ENCODE data around the gene SLC22A14.

Gene SLC22A14

DNA sequence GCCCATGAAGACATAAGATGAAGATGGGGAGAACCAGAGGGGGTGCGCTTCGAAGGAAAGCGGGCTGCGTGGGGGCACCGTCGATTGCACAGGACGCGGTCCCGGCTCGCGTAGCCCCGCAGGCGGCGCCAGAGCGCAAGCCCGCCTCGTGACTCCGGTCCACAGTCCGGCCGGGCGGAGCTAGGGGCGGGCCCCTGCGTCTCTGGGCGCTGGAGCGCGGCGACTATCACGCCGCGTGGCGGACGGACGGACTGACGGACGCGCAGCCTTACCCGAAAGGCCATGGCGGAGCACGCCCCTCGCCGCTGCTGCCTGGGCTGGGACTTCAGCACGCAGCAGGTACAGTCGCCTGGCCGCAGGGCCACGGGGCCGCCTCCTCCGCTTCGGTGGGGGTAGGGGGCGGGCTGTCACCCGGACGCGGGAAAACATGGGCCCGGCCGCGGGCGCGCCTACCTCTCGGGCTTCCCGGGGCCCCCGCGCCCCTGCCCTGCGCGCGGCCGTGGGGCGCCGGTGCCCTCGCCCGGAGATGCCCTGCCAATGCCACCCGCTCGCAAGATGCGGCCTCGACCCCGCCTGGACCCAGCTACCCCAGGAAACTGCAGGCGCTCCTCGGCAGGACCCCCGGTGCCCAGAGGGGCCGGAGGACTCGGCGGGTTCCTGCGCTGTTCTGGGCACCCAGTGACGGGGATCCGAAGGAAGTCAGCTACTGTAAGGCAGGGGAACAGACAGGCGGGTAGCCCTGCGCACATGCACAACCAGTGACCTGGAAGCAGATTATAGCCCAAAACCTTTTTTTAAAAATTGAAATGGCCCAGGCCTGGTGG lies 64.7 kb downstream of the SLC22A14 start, which contains the start of gene XYLB:
XYLB (plus strand) TSS at position 199 of the 824 bp plus-strand sequence; CDS start at position 283, 84 bp downstream.
- TF ChIP-seq, protein P1, sequence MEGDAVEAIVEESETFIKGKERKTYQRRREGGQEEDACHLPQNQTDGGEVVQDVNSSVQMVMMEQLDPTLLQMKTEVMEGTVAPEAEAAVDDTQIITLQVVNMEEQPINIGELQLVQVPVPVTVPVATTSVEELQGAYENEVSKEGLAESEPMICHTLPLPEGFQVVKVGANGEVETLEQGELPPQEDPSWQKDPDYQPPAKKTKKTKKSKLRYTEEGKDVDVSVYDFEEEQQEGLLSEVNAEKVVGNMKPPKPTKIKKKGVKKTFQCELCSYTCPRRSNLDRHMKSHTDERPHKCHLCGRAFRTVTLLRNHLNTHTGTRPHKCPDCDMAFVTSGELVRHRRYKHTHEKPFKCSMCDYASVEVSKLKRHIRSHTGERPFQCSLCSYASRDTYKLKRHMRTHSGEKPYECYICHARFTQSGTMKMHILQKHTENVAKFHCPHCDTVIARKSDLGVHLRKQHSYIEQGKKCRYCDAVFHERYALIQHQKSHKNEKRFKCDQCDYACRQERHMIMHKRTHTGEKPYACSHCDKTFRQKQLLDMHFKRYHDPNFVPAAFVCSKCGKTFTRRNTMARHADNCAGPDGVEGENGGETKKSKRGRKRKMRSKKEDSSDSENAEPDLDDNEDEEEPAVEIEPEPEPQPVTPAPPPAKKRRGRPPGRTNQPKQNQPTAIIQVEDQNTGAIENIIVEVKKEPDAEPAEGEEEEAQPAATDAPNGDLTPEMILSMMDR (IDR thresholded peaks at IDR 0.05; ENCODE audit: borderline replicate concordance, insufficient read depth, low read depth, low read length) = peak; percentile 96

DNA sequence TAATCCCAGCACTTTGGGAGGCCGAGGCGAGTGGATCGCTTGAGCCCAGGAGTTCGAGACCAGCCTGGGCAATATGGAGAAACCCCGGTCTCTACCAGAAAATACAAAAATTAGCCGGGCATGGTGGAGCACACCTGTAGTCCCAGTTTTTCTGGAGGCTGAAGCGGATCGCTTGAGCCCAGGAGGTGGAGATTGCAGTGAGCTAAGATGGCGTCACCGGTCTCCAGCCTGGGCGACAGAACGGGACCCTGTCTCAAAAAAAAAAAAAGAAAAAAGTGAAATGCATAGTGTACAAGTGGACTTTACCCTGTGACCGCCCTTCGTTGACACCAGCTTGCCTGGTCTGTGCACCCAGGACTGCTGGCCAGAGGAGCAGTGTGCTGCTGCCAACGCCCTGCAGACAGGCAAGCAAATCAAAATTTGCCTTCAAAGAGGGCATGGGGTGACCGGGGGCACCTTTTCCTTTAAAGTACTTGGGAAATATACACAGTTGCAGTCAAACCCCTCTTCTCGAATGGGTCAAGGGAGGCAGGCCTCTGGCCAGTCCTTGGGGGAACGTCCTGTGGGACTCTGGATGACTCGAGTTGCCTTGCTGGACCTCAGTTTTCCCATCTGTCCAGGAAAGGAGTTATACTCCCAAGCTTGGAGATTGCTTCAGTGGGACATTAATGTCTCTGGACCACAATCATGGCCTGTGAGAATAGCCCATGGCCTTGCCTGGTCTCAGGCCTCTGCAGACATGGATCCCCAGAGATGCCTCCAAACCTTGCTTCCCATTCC lies 65.5 kb downstream of the SLC22A14 start:
- TF ChIP-seq, protein P1 (IDR thresholded peaks at IDR 0.05; ENCODE audit: borderline replicate concordance, insufficient read depth, low read depth, low read length) = no peak
- H3K4me3 ChIP-seq (ENCODE audit: low read depth, low read length) = peak overlapping the region; percentile 76

More for the DNA sequence above, 64.7 kb downstream of the SLC22A14 start, which contains the start of gene XYLB:
- peak within 1 kb of the TSS; percentile 76 for H3K4me3 ChIP-seq (ENCODE audit: low read depth, low read length)

DNA sequence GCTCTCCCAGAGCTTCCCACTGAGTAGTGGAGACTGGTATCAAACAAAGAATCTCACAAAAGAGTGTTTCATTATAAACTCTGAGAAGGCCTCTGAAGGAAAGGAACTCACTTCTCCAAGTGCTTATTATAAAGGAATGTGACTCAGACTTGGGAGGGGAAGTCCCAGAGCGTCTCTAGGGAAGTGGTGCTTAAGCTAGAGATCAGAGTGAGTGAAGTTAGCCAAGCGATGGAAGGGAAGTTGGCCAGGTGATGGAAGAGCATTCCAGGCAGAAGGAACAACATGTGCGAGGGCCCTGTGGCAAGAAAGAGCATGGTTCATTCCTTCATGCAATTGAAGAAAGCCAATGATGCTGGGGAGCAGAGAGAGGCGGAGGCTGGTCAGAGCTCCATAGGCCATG lies 66.8 kb downstream of the SLC22A14 start:
- H3K4me3 ChIP-seq (ENCODE audit: low read depth, low read length) = no peak overlapping the region
- TF ChIP-seq, protein P1 (IDR thresholded peaks at IDR 0.05; ENCODE audit: borderline replicate concordance, insufficient read depth, low read depth, low read length) = no peak

- TF ChIP-seq, protein P1 (IDR thresholded peaks at IDR 0.05; ENCODE audit: borderline replicate concordance, insufficient read depth, low read depth, low read length) = no peak
- no peak overlapping the region for H3K4me3 ChIP-seq (ENCODE audit: low read depth, low read length)
Measured at GRCh38 chr3:38349684-38350359, 67.7 kb downstream of the SLC22A14 start.

- H3K4me3 ChIP-seq (ENCODE audit: low read depth, low read length) = no peak overlapping the region
- TF ChIP-seq, protein P1 (IDR thresholded peaks at IDR 0.05; ENCODE audit: borderline replicate concordance, insufficient read depth, low read depth, low read length) = no peak
Measured at GRCh38 chr3:38353151-38353550, 71.1 kb downstream of the SLC22A14 start.

- TF ChIP-seq, protein P1 (IDR thresholded peaks at IDR 0.05; ENCODE audit: borderline replicate concordance, insufficient read depth, low read depth, low read length) = no peak
- H3K4me3 ChIP-seq (ENCODE audit: low read depth, low read length) = no peak overlapping the region
Measured at GRCh38 chr3:38354588-38355330, 72.7 kb downstream of the SLC22A14 start.
